ENCODE data around the gene SGO1. TPM values are rescaled to one million over a fixed set of nuclear protein-coding genes. Genes with fewer than 3 reads are reported as not detected.

SGO1 gene
- total RNA-seq, result under 1 TPM in 4 of 6 donors, not detected in 2; 0.49 to 0.91 (median 0.59) TPM

GRCh38 chr3:20185679-20186599 lies at the start of gene SGO1:
SGO1 (minus strand) TSS chr3:20186206; CDS start chr3:20184027, 2,179 bp downstream.
- Histone ChIP-seq H3K36me3 (no peaks in the 10 kb centered on the region), H3K27ac (peak within 1 kb of the TSS; percentile 90 to 94 (median 92)), H3K4me1 (peaks cover 11 to 21% (median 15%) of the 10 kb centered on the region in 4 donors), H3K4me3 (peak within 1 kb of the TSS; percentile 40 to 85 (median 80)), H3K9me3 (no peaks in the 10 kb centered on the region), H3K27me3 (no peaks in the 10 kb centered on the region)
- WGBS, 2 donors, result 0 to 1% methylated on average over 58 to 65 of the region's 65 CpGs
- DNase-seq (peak; percentile 100), ATAC-seq (ENCODE audit: low FRiP score in 2 of 2) (peak; percentile 100)
- TF ChIP-seq CTCF (IDR thresholded peaks at IDR 0.05), result no peak
- peak in 1 of 4 donors; percentile 73 for TF ChIP-seq EP300 (IDR thresholded peaks at IDR 0.05)
- TF ChIP-seq POLR2A (IDR thresholded peaks at IDR 0.05), result peak in 3 of 4 donors; percentile 64 to 87 (median 66)
- TF ChIP-seq POLR2AphosphoS5 (IDR thresholded peaks at IDR 0.05), result peak; percentile 85 to 94

GRCh38 chr3:20235796-20236195 lies 49.8 kb upstream of the SGO1 start:
- Histone ChIP-seq H3K4me3 (no peak overlapping the region), H3K27me3 (no peaks in the 10 kb centered on the region), H3K36me3 (no peaks in the 10 kb centered on the region), H3K9me3 (no peaks in the 10 kb centered on the region), H3K4me1 (no peaks in the 10 kb centered on the region), H3K27ac (no peak overlapping the region)
- ATAC-seq (ENCODE audit: low FRiP score in 2 of 2), result no peak
- DNase-seq, result no peak
- TF ChIP-seq CTCF (IDR thresholded peaks at IDR 0.05) (no peak), POLR2AphosphoS5 (IDR thresholded peaks at IDR 0.05) (no peak), EP300 (IDR thresholded peaks at IDR 0.05) (no peak), POLR2A (IDR thresholded peaks at IDR 0.05) (no peak)
- WGBS, 2 donors, result 93% methylated on average over 7 of the region's 7 CpGs

- DNase-seq (no peak), ATAC-seq (ENCODE audit: low FRiP score in 2 of 2) (no peak)
- Histone ChIP-seq H3K27me3 (no peaks in the 10 kb centered on the region), H3K36me3 (no peaks in the 10 kb centered on the region), H3K27ac (no peak overlapping the region), H3K4me1 (no peaks in the 10 kb centered on the region), H3K4me3 (no peak overlapping the region), H3K9me3 (no peaks in the 10 kb centered on the region)
- TF ChIP-seq POLR2AphosphoS5 (IDR thresholded peaks at IDR 0.05) (no peak), CTCF (IDR thresholded peaks at IDR 0.05) (no peak), EP300 (IDR thresholded peaks at IDR 0.05) (no peak), POLR2A (IDR thresholded peaks at IDR 0.05) (no peak)
- WGBS, 2 donors, result 74 to 76% methylated on average over 2 of the region's 2 CpGs
Observed at GRCh38 chr3:20232906-20233780, 47.1 kb upstream of the SGO1 start.

- WGBS, 2 donors, result 83 to 98% methylated on average over 1 of the region's 1 CpG
- ATAC-seq (ENCODE audit: low FRiP score in 2 of 2) (no peak), DNase-seq (no peak)
Observed at GRCh38 chr3:20230954-20231353, 44.9 kb upstream of the SGO1 start.

More at GRCh38 chr3:20230954-20231353, 44.9 kb upstream of the SGO1 start:
- Histone ChIP-seq H3K27ac (no peak overlapping the region), H3K4me1 (no peaks in the 10 kb centered on the region), H3K27me3 (no peaks in the 10 kb centered on the region), H3K36me3 (no peaks in the 10 kb centered on the region), H3K4me3 (no peak overlapping the region), H3K9me3 (no peaks in the 10 kb centered on the region)
- no peak for TF ChIP-seq POLR2AphosphoS5 (IDR thresholded peaks at IDR 0.05)
- no peak for TF ChIP-seq POLR2A (IDR thresholded peaks at IDR 0.05)
- TF ChIP-seq EP300 (IDR thresholded peaks at IDR 0.05), result no peak
- TF ChIP-seq CTCF (IDR thresholded peaks at IDR 0.05), result no peak
